ENCODE results near the gene PIEZO2.

The PIEZO2 gene

GRCh38 chr18:11112286-11112685 is 37.1 kb downstream of the PIEZO2 start:
- no peak for DNase-seq

DNA sequence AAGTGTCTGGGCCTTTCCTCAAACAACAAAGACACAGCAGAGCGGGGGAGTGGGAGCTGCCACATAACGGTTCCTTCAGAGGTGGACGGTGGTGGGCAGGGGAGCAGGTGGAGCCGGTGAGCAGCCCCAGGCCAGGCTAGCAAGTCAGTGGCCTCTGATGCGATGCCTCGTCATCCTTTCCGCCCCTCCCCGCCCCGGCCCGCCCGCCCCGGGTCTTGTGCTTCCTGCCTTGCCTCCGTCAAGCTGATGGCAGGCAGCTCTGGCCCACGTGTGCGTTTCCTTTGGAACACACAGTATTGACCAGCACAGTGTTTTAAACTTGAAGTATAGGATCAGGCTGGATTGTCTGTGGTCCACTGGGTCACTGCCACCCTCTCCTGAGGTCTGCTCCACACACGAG is 38.9 kb downstream of the PIEZO2 start:
- no peak for DNase-seq

DNA sequence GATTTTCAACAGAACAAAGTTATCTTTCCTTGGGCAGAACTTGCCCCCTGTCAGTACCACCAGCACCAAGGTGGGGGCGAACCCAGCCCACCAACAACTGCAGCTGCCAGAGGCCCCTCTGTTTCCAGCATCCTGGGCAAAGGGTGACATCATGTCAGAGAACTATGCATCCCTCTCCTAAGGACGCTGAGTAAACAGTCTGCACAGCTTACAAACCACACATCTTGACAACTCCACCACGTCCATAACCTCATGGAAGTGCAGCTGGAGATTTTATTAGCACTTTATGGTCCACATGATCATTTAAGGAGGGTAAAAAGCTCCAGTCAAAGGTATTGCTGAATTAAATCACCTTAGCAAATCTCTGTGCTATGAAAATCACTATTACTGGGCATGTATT is 40.4 kb downstream of the PIEZO2 start:
- no peak for DNase-seq

DNA sequence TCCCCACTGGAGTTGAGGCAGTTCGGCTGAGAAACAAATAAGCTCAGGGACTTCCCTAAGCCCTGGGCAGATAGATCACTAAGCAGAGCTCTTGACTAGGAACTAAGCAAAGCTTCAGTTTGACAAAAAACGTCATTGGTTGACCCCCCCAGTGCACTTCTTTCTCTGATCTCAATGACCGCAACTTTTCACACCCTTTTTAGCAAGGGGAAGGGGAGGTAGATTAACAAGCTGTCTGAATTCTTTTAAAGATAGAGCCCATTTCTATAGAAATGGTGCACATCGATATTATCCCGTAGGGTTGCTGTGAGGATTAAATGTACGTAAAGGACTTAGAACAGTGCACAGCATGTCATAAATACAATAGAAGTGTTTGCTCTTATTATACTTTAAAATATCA is 42.5 kb downstream of the PIEZO2 start:
- DNase-seq, result no peak

GRCh38 chr18:11105463-11105862 is 43.9 kb downstream of the PIEZO2 start:
- DNase-seq, result no peak

- DNase-seq, result no peak
These were observed 45.1 kb downstream of the PIEZO2 start for GRCh38 chr18:11104307-11104706.

- DNase-seq, result no peak
These were observed 52.3 kb downstream of the PIEZO2 start for GRCh38 chr18:11096839-11097750.

GRCh38 chr18:11096411-11096810 is 53.0 kb downstream of the PIEZO2 start:
- DNase-seq, result no peak

DNA sequence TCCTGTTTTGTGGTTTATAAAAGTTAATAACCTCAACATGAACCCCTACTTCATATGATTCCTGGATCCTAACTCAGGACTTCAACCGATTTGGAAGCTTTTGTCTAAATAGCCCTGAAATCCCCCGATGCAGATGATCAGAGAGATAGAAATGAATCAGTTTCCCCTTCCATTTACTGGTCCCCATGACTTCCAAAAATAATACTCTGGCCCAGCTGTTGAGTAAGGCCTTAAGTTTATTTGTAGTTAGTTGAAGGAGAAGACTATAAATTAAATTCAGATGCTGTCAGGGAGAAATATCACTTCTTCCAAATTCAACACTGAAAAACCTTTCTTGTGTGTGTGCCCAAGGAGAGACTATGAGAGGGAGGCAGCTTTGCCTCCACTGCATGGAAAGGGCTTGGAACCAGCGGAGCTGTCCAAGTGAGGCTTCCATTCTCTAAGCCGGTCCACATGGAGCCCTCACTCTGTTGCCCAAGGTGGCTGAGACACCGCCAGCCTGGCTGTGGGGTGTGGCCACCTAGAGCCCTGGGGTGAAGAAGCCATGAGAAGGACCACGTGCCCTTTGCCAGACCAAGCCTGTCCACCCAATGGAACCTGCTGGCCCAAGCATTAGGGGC is 53.6 kb downstream of the PIEZO2 start:
- no peak for DNase-seq

DNA sequence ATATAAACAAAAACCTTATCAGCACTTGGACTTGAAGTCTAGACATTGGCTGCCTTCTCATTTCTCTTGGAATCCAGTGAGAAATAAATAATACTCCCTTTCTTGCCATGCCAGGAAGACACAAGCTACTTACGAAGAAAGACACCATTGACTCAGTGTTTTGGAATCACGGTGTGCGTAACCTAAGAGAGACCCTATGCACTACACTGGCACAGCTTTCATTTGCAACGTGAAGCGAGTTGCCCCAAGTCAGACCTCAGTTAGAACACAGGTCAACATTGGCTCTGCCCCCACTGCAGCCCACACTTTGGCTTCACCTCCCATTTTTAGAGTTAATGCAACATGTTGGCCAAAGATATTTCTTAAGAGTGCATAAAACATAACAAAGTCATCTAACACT is 54.2 kb downstream of the PIEZO2 start:
- no peak for DNase-seq

- DNase-seq, result no peak
These were observed 57.6 kb downstream of the PIEZO2 start for GRCh38 chr18:11091746-11092145.

DNA sequence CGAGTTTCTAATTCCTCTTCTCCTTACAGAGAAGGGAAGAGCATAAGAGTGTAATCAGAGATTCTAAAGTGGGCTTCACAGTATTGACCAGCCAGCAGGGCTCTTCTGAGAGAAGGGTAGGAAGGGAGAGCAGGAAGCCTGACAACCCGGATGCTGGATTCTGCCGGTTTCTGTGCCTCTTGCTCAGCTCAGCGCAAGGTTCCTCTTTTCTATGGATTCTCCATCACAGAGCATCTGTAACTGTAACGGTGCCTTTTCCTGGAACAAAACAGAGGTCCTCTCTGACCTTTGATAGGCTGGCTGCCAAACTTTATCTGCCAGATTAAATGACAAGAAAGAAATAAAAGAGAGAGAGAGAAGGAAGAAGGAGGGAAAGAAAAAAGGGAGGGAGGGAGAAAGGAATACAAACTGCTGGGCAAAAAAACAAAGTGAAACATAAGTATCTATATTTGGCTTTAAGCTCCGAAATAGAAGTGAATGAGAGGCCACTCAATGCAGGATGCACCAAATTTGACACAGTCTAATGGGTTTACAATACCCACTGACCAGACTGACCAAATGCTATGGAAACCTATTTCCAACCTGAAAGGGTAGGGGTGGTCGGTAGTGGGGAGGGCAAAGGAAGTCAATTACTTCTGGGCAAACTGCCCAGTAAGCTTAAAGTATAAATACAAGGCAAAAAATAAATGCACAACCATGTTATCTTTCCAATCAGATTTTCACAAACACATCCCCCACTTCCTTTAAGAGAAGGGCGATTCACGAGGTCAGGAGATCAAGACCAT is 59.2 kb downstream of the PIEZO2 start:
- no peak for DNase-seq

DNA sequence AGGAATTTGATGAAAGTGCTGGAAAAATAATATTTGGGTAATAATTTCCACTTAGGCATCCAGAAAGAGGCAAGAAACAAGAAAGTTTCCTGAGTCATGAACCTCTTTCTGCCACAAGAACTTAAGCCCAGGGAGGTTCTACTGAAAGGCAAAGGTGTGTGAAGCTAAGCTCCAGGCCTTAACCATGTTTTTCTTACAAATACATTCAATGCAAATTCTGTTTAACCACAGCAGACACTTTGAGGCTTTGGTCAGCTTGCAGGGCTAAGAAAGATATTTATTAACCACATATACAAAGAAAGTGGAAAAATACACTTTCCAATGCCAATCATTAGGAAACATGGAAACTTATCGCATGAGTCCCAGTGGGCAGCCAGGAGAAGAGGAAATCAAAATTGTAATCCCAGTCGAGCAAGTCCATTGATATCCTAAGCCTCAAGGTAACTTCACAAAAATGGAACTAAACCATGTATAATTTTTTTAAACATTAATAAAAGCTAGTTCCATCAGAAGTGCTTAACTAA is 68.3 kb downstream of the PIEZO2 start:
- DNase-seq, result no peak

- DNase-seq, result no peak
These were observed 70.9 kb downstream of the PIEZO2 start for GRCh38 chr18:11078491-11078890.

DNA sequence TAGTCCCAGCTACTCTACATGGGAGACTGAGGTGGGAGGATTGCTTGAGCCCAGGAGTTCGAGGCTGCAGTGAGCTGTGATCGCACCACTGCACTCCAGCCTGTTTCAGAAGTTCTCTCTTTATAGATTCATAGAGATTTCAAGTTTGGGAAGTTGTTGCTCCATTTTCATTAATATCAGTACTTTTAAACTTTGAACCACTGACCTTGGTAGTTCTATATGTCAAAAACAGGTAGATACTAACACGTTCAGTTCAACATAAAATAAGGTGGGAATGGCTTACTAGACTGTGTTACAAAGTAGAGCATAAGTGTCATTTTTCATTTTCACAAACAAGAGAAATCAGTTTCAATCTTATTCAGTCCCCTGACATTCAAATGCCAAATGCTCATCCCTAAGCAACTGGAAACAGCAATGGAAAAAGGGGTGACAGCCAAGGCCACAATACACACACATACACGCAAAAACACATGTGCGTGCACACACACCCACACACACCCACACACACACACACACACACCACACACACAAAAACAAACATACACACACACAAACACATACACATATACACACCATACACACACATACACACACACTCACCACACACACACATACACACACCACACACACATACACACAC is 71.7 kb downstream of the PIEZO2 start:
- no peak for DNase-seq

DNA sequence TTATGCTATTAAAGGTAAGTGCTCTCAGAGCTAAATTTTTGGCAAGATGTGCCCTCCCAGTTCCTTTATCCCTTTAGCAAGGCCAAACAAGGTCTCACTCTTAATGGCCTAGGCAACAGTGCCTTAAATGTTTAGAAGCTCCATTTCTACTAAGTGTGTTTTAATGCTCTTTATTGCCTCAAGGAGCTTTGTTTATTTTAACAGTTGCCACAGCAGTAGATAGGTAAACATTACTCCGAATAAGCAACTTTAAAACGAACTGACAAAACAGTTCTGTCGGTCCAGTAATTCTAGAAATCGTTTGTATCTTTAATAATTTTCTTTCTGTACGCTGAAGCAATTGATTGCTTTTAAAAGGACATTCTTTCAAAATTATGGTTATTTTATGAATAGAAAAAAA is 74.5 kb downstream of the PIEZO2 start:
- DNase-seq, result no peak

GRCh38 chr18:11073971-11074370 is 75.4 kb downstream of the PIEZO2 start:
- DNase-seq, result no peak

- DNase-seq, result no peak
These were observed 76.7 kb downstream of the PIEZO2 start for GRCh38 chr18:11072632-11073031.

DNA sequence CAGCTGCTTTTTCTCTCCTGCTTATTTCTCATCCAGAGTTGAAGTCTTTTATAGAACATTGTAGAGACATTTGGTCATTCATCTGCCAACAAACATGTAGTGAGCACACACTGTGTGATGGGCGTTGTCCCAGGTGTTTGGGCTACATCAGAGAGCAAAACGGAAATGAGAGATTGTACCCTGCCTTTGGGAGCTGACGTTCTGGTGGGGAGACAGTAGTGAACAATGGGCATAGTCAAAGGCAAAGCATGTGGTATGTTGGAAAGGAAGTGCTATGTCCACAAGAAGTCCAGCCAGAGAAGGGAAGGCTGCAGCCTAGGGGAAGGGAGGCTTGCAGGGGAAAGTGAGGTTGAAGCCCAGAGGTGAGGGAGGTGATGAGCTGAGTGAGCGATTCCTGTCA is 78.1 kb downstream of the PIEZO2 start:
- no peak for DNase-seq

- no peak for DNase-seq
These were observed 78.8 kb downstream of the PIEZO2 start for GRCh38 chr18:11070593-11070992.

DNA sequence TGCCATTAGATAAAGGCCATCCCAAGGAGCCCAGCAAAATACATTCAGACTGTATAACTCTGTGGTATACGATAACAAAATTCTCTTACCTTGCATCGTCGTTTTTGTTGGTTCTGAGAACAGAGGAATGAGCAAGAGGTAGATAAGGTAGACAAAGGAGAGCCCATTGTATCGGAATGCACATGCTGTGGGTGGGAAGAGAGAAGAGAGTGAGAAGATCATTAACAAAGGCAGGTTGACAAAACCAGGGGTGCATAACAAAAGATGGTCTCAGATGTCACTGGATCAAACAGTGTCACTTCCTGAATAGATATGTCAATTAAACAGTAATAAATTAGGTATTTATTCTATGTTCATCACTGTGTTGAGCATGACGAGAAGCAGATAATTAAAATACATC is 83.3 kb downstream of the PIEZO2 start:
- no peak for DNase-seq

- DNase-seq, result no peak
These were observed 84.5 kb downstream of the PIEZO2 start for GRCh38 chr18:11064727-11065460.

Measured in activated naive CD4-positive, alpha-beta T cell treated with Interleukin-2 at 50 U/mL for 16 hours (primary cell).